Liver (tissue), 9 donors: Measurements from ENCODE around the gene ZNF488. TPM values are rescaled to one million over a fixed set of nuclear protein-coding genes. Genes with fewer than 3 reads are reported as not detected.

Source experiments
- DNase-seq: peaks from one replicate; pipeline ENCODE4 v3.0.0-alpha.2; 2017; ENCODE audit warnings: low spot score
- H3K27ac ChIP-seq, 2 donors: one replicate each; pipeline ENCODE4 v1.7.0; 2013; ENCODE audit warnings: inconsistent platforms in 2 of 2, low read length in 2 of 2, control low read depth in 1 of 2, low read depth in 1 of 2, mild to moderate bottlenecking in 1 of 2
- H3K27me3 ChIP-seq, 4 donors: one replicate each; pipeline versions ENCODE4 v1.6.1 to v1.7.0; 2013; ENCODE audit warnings: low read length in 3 of 4, inconsistent platforms in 1 of 4, mild to moderate bottlenecking in 1 of 4, moderate library complexity in 1 of 4; ENCODE audit not compliant: control insufficient read depth in 4 of 4, insufficient read depth in 4 of 4
- H3K36me3 ChIP-seq, 4 donors: one replicate each; pipeline versions ENCODE4 v1.6.1 to v1.7.0; 2013; ENCODE audit warnings: low read length in 3 of 4, mild to moderate bottlenecking in 3 of 4, low read depth in 1 of 4, moderate library complexity in 1 of 4; ENCODE audit not compliant: control insufficient read depth in 4 of 4, insufficient read depth in 3 of 4
- H3K4me1 ChIP-seq, 4 donors: one replicate each; pipeline versions ENCODE4 v1.6.1 to v1.7.0; 2013; ENCODE audit warnings: low read length in 3 of 4, mild to moderate bottlenecking in 3 of 4, moderate library complexity in 1 of 4; ENCODE audit not compliant: control insufficient read depth in 4 of 4, insufficient read depth in 4 of 4
- H3K4me3 ChIP-seq, 3 donors: one replicate each; pipeline versions ENCODE4 v1.6.1 to v1.7.0; 2013; ENCODE audit warnings: low read length in 3 of 3, control low read depth in 1 of 3, low read depth in 1 of 3, mild to moderate bottlenecking in 1 of 3
- H3K9ac ChIP-seq, 2 donors: one replicate each; pipeline ENCODE4 v1.7.0; 2013; ENCODE audit warnings: low read length in 2 of 2, mild to moderate bottlenecking in 2 of 2, moderate library complexity in 2 of 2, control low read depth in 1 of 2, low read depth in 1 of 2
- H3K9me3 ChIP-seq, 4 donors: one replicate each; pipeline versions ENCODE4 v1.6.1 to v1.7.0; 2013; ENCODE audit warnings: low read length in 3 of 4; ENCODE audit not compliant: control insufficient read depth in 4 of 4
- ATF3 ChIP-seq: IDR thresholded peaks from 2 replicates; pipeline ENCODE4 v1.6.1; 2016; ENCODE audit warnings: antibody characterized with exemption
- CTCF ChIP-seq: fragments of 150-350 bp; IDR thresholded peaks from 2 replicates; pipeline ENCODE4 v1.5.1; 2017; ENCODE audit warnings: improper control_type of control experiment, low read depth, low read length; ENCODE audit not compliant: missing input control
- EGR1 ChIP-seq, 2 donors: IDR thresholded peaks; 2 replicates each; pipeline ENCODE4 v1.6.1; 2016 to 2018; ENCODE audit warnings: antibody characterized with exemption in 2 of 2, low read depth in 2 of 2
- FOXA1 ChIP-seq: IDR thresholded peaks from 2 replicates; pipeline ENCODE4 v1.6.1; 2016; ENCODE audit warnings: antibody characterized with exemption
- FOXA2 ChIP-seq: IDR thresholded peaks from 2 replicates; pipeline ENCODE4 v1.6.1; 2016; ENCODE audit warnings: antibody characterized with exemption
- GABPA ChIP-seq, 2 donors: IDR thresholded peaks in 1 of 2; conservative IDR thresholded peaks in 1 of 2; 2 replicates each; pipeline ENCODE4 v1.6.1; 2016; ENCODE audit warnings: antibody characterized with exemption in 2 of 2, mild to moderate bottlenecking in 1 of 2, moderate library complexity in 1 of 2
- HNF4A ChIP-seq, 2 donors: conservative IDR thresholded peaks; 2 replicates each; pipeline ENCODE4 v1.6.1; 2016; ENCODE audit warnings: antibody characterized with exemption in 2 of 2, mild to moderate bottlenecking in 2 of 2
- HNF4G ChIP-seq: IDR thresholded peaks from 2 replicates; pipeline ENCODE4 v1.6.1; 2016; ENCODE audit warnings: antibody characterized with exemption
- JUND ChIP-seq, 2 donors: IDR thresholded peaks; 2 replicates each; pipeline ENCODE4 v1.6.1; 2016; ENCODE audit warnings: antibody characterized with exemption in 2 of 2
- MAX ChIP-seq: IDR thresholded peaks from 2 replicates; pipeline ENCODE4 v1.6.1; 2016; ENCODE audit warnings: antibody characterized with exemption
- NR2F2 ChIP-seq: IDR thresholded peaks from 2 replicates; pipeline ENCODE4 v1.6.1; 2016; ENCODE audit warnings: antibody characterized with exemption
- RAD21 ChIP-seq, 2 donors: IDR thresholded peaks; 2 replicates each; pipeline ENCODE4 v1.6.1; 2016; ENCODE audit warnings: antibody characterized with exemption in 2 of 2, mild to moderate bottlenecking in 2 of 2
- RXRA ChIP-seq, 2 donors: IDR thresholded peaks; 2 replicates each; pipeline ENCODE4 v1.6.1; 2017 to 2018; ENCODE audit warnings: antibody characterized with exemption in 2 of 2, mild to moderate bottlenecking in 1 of 2
- SP1 ChIP-seq: IDR thresholded peaks from 2 replicates; pipeline ENCODE4 v1.6.1; 2018; ENCODE audit warnings: antibody characterized with exemption, mild to moderate bottlenecking
- TAF1 ChIP-seq: conservative IDR thresholded peaks from 2 replicates; pipeline ENCODE4 v1.6.1; 2016; ENCODE audit warnings: antibody characterized with exemption, mild to moderate bottlenecking
- YY1 ChIP-seq: IDR thresholded peaks from 2 replicates; pipeline ENCODE4 v1.6.1; 2016; ENCODE audit warnings: antibody characterized with exemption, mild to moderate bottlenecking
- ZBTB33 ChIP-seq: IDR thresholded peaks from 2 replicates; pipeline ENCODE4 v1.6.1; 2016; ENCODE audit warnings: antibody characterized with exemption
- WGBS: extraction: QIAGEN DNeasy Blood & Tissue Kit; methylation state at CpG from one replicate; pipeline ENCODE4 v1.1.7; 2013; 5-methylcytosine and 5-hydroxymethylcytosine counted together
- polyA plus RNA-seq, 2 donors: library from polyadenylated mRNA; stranded (reverse) in 1 of 2; unstranded in 1 of 2; fragments of 200-250 nt in 1 of 2; fragments of >200 nt in 1 of 2; fragmentation: Nextera tagmentation in 1 of 2; extraction: Ambion mirVana in 1 of 2; gene quantifications; one replicate each; pipeline versions ENCODE4 v1.2.1 to v1.2.3, GENCODE V29; 2013 to 2015
- total RNA-seq, 2 donors: library from RNA; depleted of rRNA; stranded (reverse); fragments of >200 nt; gene quantifications; one replicate each; pipeline ENCODE4 v1.2.3, GENCODE V29; 2014
- TF ChIP-seq, protein P1 (sequence below): IDR thresholded peaks from 2 replicates; pipeline ENCODE4 v1.6.1; 2016; ENCODE audit warnings: antibody characterized with exemption, mild to moderate bottlenecking
- donor health status: healthy.
- donor health status: healthy.
- donor health status: healthy.
- donor health status: healthy.
- donor health status: healthy.

The ZNF488 gene
- total and polyA plus RNA-seq, 4 donors: 0.02 to 0.09 TPM; not detected in 2

DNA sequence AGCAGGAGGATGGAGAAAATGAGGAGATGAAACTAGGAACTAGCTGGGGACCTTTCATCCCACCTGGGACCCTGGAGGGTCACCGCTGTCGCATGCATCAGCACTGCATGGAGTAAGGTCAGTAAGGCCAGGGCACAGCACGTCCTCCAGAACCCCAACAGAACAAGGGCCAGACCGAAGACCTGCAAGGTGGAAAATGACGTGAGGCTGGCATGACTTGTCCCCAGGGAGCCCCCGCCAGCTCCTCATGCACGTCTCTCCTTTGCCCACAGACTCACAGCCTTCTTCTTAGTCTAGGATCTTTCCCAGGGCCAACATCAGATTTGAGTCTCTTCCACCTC is 4.7 kb downstream of the ZNF488 start:
- peaks cover 0 to 2% (median 0%) of the 10 kb centered on the region in 4 donors for H3K27me3 ChIP-seq
- H3K9me3 ChIP-seq: no peaks in the 10 kb centered on the region
- no peak for DNase-seq
- no peaks in the 10 kb centered on the region for H3K36me3 ChIP-seq
- no peak overlapping the region for H3K27ac ChIP-seq
- WGBS: 79% methylated on average over 7 of the region's 7 CpGs
- H3K4me1 ChIP-seq: peaks cover 0 to 5% (median 3%) of the 10 kb centered on the region in 4 donors
- TF ChIP-seq EGR1 (IDR thresholded peaks at IDR 0.05; ENCODE audit: low read depth in 2 of 2) (no peak), ATF3 (no peak), RXRA (IDR thresholded peaks at IDR 0.05) (no peak), CTCF (no peak), ZBTB33 (no peak)
- TF ChIP-seq, protein P1, sequence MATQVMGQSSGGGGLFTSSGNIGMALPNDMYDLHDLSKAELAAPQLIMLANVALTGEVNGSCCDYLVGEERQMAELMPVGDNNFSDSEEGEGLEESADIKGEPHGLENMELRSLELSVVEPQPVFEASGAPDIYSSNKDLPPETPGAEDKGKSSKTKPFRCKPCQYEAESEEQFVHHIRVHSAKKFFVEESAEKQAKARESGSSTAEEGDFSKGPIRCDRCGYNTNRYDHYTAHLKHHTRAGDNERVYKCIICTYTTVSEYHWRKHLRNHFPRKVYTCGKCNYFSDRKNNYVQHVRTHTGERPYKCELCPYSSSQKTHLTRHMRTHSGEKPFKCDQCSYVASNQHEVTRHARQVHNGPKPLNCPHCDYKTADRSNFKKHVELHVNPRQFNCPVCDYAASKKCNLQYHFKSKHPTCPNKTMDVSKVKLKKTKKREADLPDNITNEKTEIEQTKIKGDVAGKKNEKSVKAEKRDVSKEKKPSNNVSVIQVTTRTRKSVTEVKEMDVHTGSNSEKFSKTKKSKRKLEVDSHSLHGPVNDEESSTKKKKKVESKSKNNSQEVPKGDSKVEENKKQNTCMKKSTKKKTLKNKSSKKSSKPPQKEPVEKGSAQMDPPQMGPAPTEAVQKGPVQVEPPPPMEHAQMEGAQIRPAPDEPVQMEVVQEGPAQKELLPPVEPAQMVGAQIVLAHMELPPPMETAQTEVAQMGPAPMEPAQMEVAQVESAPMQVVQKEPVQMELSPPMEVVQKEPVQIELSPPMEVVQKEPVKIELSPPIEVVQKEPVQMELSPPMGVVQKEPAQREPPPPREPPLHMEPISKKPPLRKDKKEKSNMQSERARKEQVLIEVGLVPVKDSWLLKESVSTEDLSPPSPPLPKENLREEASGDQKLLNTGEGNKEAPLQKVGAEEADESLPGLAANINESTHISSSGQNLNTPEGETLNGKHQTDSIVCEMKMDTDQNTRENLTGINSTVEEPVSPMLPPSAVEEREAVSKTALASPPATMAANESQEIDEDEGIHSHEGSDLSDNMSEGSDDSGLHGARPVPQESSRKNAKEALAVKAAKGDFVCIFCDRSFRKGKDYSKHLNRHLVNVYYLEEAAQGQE: no peak
- no peak overlapping the region for H3K4me3 ChIP-seq
- H3K9ac ChIP-seq: no peak overlapping the region

DNA sequence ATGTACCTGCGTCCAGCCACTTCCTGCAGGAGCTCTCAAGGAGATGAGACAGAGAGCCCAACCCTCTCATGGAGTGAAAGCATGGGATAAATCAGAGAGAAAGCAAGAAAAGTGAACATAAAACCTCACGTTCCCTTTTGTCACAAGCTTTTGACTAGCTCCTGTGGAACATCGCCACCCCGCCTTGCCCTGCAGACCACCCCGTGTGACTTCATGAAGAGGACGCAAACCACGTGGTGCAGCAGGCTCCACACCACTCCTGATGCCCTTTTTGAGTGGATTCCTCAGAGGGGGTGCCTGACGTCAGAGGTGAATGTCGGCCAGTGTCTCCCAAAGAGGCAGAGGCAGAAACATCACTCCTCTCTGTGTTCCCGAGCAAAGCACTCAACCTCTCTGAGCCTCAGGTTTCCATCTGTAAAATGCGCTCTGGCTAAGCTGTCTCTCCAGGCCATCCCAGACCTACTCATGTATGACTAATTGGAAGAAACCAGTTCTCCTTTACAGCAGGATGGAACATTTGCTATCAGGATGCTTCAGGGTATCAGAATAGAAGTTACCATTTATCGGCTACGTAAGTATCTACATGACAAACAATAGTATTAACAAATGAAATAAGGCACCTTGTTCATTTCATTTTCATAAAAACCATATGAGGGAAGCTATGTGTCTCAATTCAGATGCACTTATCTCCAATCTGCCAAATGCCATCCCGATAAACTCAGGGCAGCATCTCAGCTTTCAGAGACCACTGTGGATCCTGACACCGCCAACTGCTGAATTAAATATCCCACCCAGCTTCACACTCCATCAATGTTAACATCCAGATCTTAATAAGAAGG is 5.3 kb downstream of the ZNF488 start:
- DNase-seq: peak; percentile 9
- 89% methylated on average over 15 of the region's 15 CpGs for WGBS
- H3K27ac ChIP-seq: no peak overlapping the region
- no peaks in the 10 kb centered on the region for H3K36me3 ChIP-seq
- no peaks in the 10 kb centered on the region for H3K9me3 ChIP-seq
- peaks cover 0 to 3% (median 0%) of the 10 kb centered on the region in 4 donors for H3K27me3 ChIP-seq
- H3K9ac ChIP-seq: no peak overlapping the region
- no peak overlapping the region for H3K4me3 ChIP-seq
- H3K4me1 ChIP-seq: peaks cover 0 to 2% (median under 1%) of the 10 kb centered on the region in 4 donors
- no peak for TF ChIP-seq SP1
- TF ChIP-seq TAF1: no peak
- no peak for TF ChIP-seq GABPA (IDR thresholded peaks at IDR 0.05 in 1 of 2, conservative IDR thresholded peaks at IDR 0.05 in 1 of 2)
- TF ChIP-seq EGR1 (IDR thresholded peaks at IDR 0.05; ENCODE audit: low read depth in 2 of 2): no peak
- TF ChIP-seq CTCF: no peak
- TF ChIP-seq HNF4A (conservative IDR thresholded peaks at IDR 0.05): no peak
- no peak for TF ChIP-seq YY1
- TF ChIP-seq MAX: no peak
- no peak for TF ChIP-seq NR2F2
- TF ChIP-seq RXRA (IDR thresholded peaks at IDR 0.05): no peak
- no peak for TF ChIP-seq FOXA2
- no peak for TF ChIP-seq HNF4G
- TF ChIP-seq JUND (IDR thresholded peaks at IDR 0.05): no peak
- no peak for TF ChIP-seq FOXA1
- no peak for TF ChIP-seq RAD21 (IDR thresholded peaks at IDR 0.05)
- no peak for TF ChIP-seq ATF3
- no peak for TF ChIP-seq ZBTB33
